Muscle layer of duodenum (tissue), 2 donors: ENCODE results near the gene FHAD1.

ENCODE experiments used
- H3K27ac ChIP-seq: one replicate; pipeline ENCODE4 v1.7.0; 2013; ENCODE audit warnings: mild to moderate bottlenecking, low read length
- H3K27me3 ChIP-seq: one replicate; pipeline ENCODE4 v1.7.0; 2013; ENCODE audit warnings: low read depth, mild to moderate bottlenecking, control low read depth, low read length
- H3K36me3 ChIP-seq, 2 donors: one replicate each; pipeline ENCODE4 v1.7.0; 2013; ENCODE audit warnings: low read length in 2 of 2, control low read depth in 1 of 2, mild to moderate bottlenecking in 1 of 2; ENCODE audit not compliant: insufficient read depth in 2 of 2, control insufficient read depth in 1 of 2
- H3K4me1 ChIP-seq, 2 donors: one replicate each; pipeline ENCODE4 v1.7.0; 2013; ENCODE audit warnings: low read length in 2 of 2, mild to moderate bottlenecking in 2 of 2, control low read depth in 1 of 2, moderate library complexity in 1 of 2; ENCODE audit not compliant: insufficient read depth in 2 of 2, control insufficient read depth in 1 of 2
- H3K4me3 ChIP-seq, 2 donors: one replicate each; pipeline ENCODE4 v1.7.0; 2013; ENCODE audit warnings: low read length in 2 of 2, low read depth in 1 of 2, mild to moderate bottlenecking in 1 of 2
- H3K9me3 ChIP-seq, 2 donors: one replicate each; pipeline ENCODE4 v1.7.0; 2013; ENCODE audit warnings: low read length in 2 of 2, control low read depth in 1 of 2, mild to moderate bottlenecking in 1 of 2; ENCODE audit not compliant: control insufficient read depth in 1 of 2
- donor health status: healthy.

Gene FHAD1

GRCh38 chr1:15255582-15256149 lies 8.6 kb downstream of the FHAD1 start:
- H3K27ac ChIP-seq: no peak overlapping the region
- H3K4me3 ChIP-seq: no peak overlapping the region
- H3K4me1 ChIP-seq: peaks cover 0 to 6% of the 10 kb centered on the region in 2 donors
- H3K36me3 ChIP-seq: no peaks in the 10 kb centered on the region
- H3K27me3 ChIP-seq: no peaks in the 10 kb centered on the region
- no peaks in the 10 kb centered on the region for H3K9me3 ChIP-seq

GRCh38 chr1:15256584-15256983 lies 9.6 kb downstream of the FHAD1 start:
- Histone ChIP-seq H3K27ac (no peak overlapping the region), H3K4me3 (no peak overlapping the region), H3K4me1 (peaks cover 0 to 9% of the 10 kb centered on the region in 2 donors)

GRCh38 chr1:15257309-15257708 lies 10.3 kb downstream of the FHAD1 start:
- Histone ChIP-seq H3K27me3 (no peaks in the 10 kb centered on the region), H3K27ac (no peak overlapping the region), H3K9me3 (no peaks in the 10 kb centered on the region), H3K36me3 (no peaks in the 10 kb centered on the region), H3K4me3 (no peak overlapping the region), H3K4me1 (peaks cover 0 to 9% of the 10 kb centered on the region in 2 donors)

More at GRCh38 chr1:15256584-15256983, 9.6 kb downstream of the FHAD1 start:
- H3K27me3 ChIP-seq: no peaks in the 10 kb centered on the region
- no peaks in the 10 kb centered on the region for H3K9me3 ChIP-seq
- no peaks in the 10 kb centered on the region for H3K36me3 ChIP-seq

GRCh38 chr1:15258833-15259621 lies 12.0 kb downstream of the FHAD1 start:
- peaks cover 0 to 9% of the 10 kb centered on the region in 2 donors for H3K4me1 ChIP-seq
- H3K27me3 ChIP-seq: no peaks in the 10 kb centered on the region
- no peak overlapping the region for H3K27ac ChIP-seq
- H3K9me3 ChIP-seq: no peaks in the 10 kb centered on the region
- H3K4me3 ChIP-seq: no peak overlapping the region
- H3K36me3 ChIP-seq: no peaks in the 10 kb centered on the region

DNA sequence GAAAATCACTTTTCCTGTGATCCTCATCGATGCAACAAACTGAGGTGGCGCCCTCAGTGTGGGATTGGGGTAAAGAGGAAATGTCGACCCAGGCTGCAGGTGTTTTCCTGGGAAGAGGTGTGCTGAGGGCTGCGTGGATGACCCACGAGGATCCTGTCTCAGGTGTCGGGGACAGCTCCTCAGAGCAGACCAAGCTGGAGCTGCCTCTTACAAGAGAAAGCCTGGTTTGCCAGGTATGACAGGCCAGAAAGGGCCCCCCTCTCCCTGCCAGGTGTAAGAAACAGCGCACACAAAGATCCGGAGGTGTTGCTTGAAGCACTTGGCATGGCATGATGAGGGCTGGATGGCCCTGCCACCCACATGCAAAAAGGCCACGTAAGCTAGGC lies 12.6 kb downstream of the FHAD1 start:
- Histone ChIP-seq H3K36me3 (no peaks in the 10 kb centered on the region), H3K4me1 (peaks cover 0 to 9% of the 10 kb centered on the region in 2 donors), H3K27ac (no peak overlapping the region), H3K27me3 (no peaks in the 10 kb centered on the region), H3K4me3 (no peak overlapping the region), H3K9me3 (no peaks in the 10 kb centered on the region)

GRCh38 chr1:15260418-15261154 lies 13.6 kb downstream of the FHAD1 start:
- Histone ChIP-seq H3K9me3 (no peaks in the 10 kb centered on the region), H3K27ac (peak overlapping the region; percentile 14), H3K4me3 (no peak overlapping the region), H3K4me1 (peaks cover 0 to 9% of the 10 kb centered on the region in 2 donors), H3K36me3 (no peaks in the 10 kb centered on the region), H3K27me3 (no peaks in the 10 kb centered on the region)

DNA sequence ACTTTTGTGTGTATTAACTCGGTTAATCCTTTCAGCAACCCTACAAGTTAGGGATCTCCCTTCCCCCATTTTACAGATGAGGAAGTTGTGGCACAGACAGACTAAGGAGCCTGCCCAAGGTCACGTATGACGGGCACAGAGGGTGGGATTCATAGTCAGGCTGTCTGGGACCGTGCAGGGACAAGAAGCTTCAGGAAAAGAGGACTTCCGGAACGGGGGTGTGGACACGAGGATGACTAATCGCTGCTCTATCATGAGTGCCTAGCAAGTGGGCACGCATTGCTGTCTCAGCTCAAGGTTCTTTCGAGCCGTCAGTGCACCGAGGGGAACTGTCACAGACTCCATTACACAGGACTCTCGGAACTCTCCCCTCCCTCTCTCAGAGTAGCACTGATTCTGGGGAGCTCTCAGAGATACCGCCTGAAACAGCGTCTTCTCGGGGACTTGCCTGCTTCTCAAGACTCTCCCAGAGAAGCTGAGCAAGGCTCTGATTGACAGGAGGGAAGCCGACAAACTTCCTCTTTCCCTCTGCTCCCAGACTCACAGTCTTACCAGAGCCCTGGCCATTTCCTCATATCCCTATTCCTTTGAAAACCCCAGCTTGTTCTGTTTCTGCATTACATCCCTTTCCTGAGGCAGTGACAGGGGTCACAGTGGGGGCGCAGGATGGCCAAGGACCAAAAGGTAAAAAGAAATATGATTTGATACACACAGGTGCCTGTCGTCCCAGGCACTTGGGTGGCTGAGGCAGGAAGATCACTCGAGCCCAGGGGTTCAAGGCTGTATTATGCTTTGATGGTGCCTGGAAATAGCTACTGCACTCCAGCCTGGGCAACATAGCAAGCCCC lies 14.4 kb downstream of the FHAD1 start:
- Histone ChIP-seq H3K4me1 (peaks cover 0 to 9% of the 10 kb centered on the region in 2 donors), H3K27ac (peak overlapping the region; percentile 60), H3K4me3 (peak overlapping the region in 1 of 2 donors; percentile 42), H3K36me3 (no peaks in the 10 kb centered on the region), H3K9me3 (no peaks in the 10 kb centered on the region), H3K27me3 (no peaks in the 10 kb centered on the region)

DNA sequence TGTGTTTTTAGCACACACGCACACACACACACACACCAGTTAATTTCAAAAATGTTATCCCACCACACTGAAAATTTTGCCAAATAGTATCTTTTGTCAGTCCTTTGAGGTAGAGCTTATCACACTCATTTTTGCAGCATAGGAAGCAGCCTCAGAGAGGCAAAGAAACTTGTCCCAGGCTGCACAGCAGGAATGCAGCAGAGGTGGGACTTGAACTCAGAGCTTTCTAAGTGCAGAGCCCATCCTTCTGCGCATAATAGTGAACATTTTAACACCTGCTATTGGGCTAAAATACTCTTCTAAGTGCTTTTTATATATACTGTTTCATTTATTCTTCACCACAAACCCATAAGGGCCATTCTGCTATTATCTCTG lies 15.0 kb downstream of the FHAD1 start:
- no peak overlapping the region for H3K4me3 ChIP-seq

DNA sequence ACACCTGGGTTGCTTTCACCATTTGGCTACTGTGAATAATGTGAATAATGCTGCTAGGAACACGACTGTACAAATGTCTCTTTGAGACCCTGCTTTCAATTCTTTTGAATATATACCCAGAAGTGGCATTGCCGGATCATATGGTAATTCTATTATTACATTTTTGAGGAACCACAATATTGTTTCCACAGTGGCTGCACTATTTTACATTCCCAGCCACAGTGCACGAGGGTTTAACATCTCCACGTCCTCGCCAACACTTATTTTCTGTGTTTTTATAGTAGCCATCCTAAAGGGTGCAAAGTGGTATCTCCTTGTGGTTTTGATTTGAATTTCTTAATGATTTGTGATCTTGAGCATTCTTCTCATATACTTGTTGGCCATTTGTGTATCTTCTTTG lies 15.7 kb downstream of the FHAD1 start:
- no peaks in the 10 kb centered on the region for H3K36me3 ChIP-seq
- H3K27ac ChIP-seq: peak overlapping the region; percentile 11
- H3K9me3 ChIP-seq: no peaks in the 10 kb centered on the region
- no peak overlapping the region for H3K4me3 ChIP-seq
- no peaks in the 10 kb centered on the region for H3K27me3 ChIP-seq
- H3K4me1 ChIP-seq: peaks cover 0 to 9% of the 10 kb centered on the region in 2 donors

More for the DNA sequence above, 15.0 kb downstream of the FHAD1 start:
- Histone ChIP-seq H3K27ac (peak overlapping the region; percentile 11), H3K4me1 (peaks cover 0 to 9% of the 10 kb centered on the region in 2 donors), H3K36me3 (no peaks in the 10 kb centered on the region), H3K27me3 (no peaks in the 10 kb centered on the region), H3K9me3 (no peaks in the 10 kb centered on the region)

DNA sequence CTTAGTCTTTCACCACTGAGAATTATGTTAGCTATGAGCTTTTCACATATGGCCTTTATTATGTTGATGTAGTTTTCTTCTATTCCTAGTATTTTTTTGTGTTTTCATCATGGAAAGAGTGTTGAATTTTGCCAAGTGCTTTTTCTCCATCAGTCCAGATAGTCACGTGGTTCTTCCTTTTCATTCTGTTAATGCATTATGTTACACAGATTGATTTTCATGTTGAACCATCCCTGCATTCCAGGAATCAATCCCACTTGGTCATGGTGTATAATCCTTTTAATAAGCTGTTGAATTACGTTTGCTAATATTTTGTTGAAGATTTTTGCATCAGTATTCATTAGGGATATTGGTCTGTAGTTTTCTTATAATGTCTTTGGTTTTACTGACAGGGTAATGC lies 17.7 kb downstream of the FHAD1 start:
- Histone ChIP-seq H3K4me3 (no peak overlapping the region), H3K9me3 (no peaks in the 10 kb centered on the region), H3K4me1 (peaks cover 0 to 4% of the 10 kb centered on the region in 2 donors), H3K27ac (no peak overlapping the region), H3K27me3 (no peaks in the 10 kb centered on the region), H3K36me3 (no peaks in the 10 kb centered on the region)

GRCh38 chr1:15271196-15271595 lies 24.2 kb downstream of the FHAD1 start:
- H3K4me1 ChIP-seq: peaks cover 0 to 6% of the 10 kb centered on the region in 2 donors
- H3K9me3 ChIP-seq: no peaks in the 10 kb centered on the region
- H3K27ac ChIP-seq: no peak overlapping the region
- no peaks in the 10 kb centered on the region for H3K27me3 ChIP-seq
- H3K36me3 ChIP-seq: no peaks in the 10 kb centered on the region
- no peak overlapping the region for H3K4me3 ChIP-seq
